GM12873 (cell line): ENCODE data around the gene LRP3.

ENCODE experiments used
- CTCF ChIP-seq: IDR thresholded peaks from 2 replicates; pipeline ENCODE4 v1.5.1; 2012; ENCODE audit warnings: low read depth, mild to moderate bottlenecking, moderate library complexity, low read length, control low read depth; ENCODE audit not compliant: insufficient read depth; ENCODE audit errors: missing control alignments

The LRP3 gene

GRCh38 chr19:33252971-33253370 lies 58.8 kb downstream of the LRP3 start:
- TF ChIP-seq CTCF = no peak

GRCh38 chr19:33254245-33254824 lies 60.2 kb downstream of the LRP3 start:
- TF ChIP-seq CTCF = no peak

- no peak for TF ChIP-seq CTCF
These were observed 61.7 kb downstream of the LRP3 start for GRCh38 chr19:33255781-33256180.

GRCh38 chr19:33256261-33256660 lies 62.1 kb downstream of the LRP3 start:
- TF ChIP-seq CTCF = no peak

- TF ChIP-seq CTCF = no peak
These were observed 63.7 kb downstream of the LRP3 start for GRCh38 chr19:33257828-33258227.
